ENCODE measurements around the gene C20orf144. TPM values are rescaled to one million over a fixed set of nuclear protein-coding genes. Genes with fewer than 3 reads are reported as not detected.
A peak's percentile ranks its signal among the peaks of the same experiment; 100 is the strongest.

Gene C20orf144
- total and polyA plus RNA-seq, 9 of the 15 experiments (the other 6 are each of a cell fraction or from before 2014, with no cell fraction given): 0.04 to 0.23 (median 0.11) TPM; not detected in 2

- TF ChIP-seq MGA (IDR thresholded peaks at IDR 0.05) (no peak), GABPB2 (CRISPR knock-in tag; conservative IDR thresholded peaks at IDR 0.05) (no peak), PBX2 (CRISPR knock-in tag; IDR thresholded peaks at IDR 0.05; ENCODE audit: low read depth) (no peak), PBX2 (tag; conservative IDR thresholded peaks at IDR 0.05; ENCODE audit: low read depth) (no peak), CTBP1 (IDR thresholded peaks at IDR 0.05; ENCODE audit: borderline replicate concordance) (peak; percentile 74; the same call in 1 of the 2 replicates), ZNF408 (CRISPR knock-in tag; IDR thresholded peaks at IDR 0.05; ENCODE audit: low read depth) (no peak), ZNF76 (CRISPR knock-in tag; IDR thresholded peaks at IDR 0.05; ENCODE audit: borderline replicate concordance) (0 out of 2 replicates have a peak, but pooled peaks have one; percentile 34), KDM5B (IDR thresholded peaks at IDR 0.05; ENCODE audit: insufficient replicate concordance, low read depth, low read length) (no peak), POLR2B (IDR thresholded peaks at IDR 0.05; ENCODE audit: low read depth, partially characterized antibody) (peak; percentile 37), TBP (optimal IDR thresholded peaks at IDR 0.05; ENCODE audit: low read depth, low read length) (peak; percentile 53), CBX8 (IDR thresholded peaks at IDR 0.05; ENCODE audit: borderline replicate concordance, extremely low read depth, low read depth, low read length, poor library complexity, severe bottlenecking) (no peak)
Measured at GRCh38 chr20:33666293-33667244, 4.4 kb downstream of the C20orf144 start, which contains the start of gene ACTL10 (continued).

Measured in K562 (cell line).